ENCODE measurements around the gene KIF1B. TPM values are rescaled to one million over a fixed set of nuclear protein-coding genes. Genes with fewer than 3 reads are reported as not detected.

Gene KIF1B
- total and polyA plus RNA-seq, 7 donors: 4.8 to 78.4 (median 46.4) TPM

GRCh38 chr1:10228528-10228927 is 18.2 kb downstream of the KIF1B start:
- Histone ChIP-seq H3K36me3 (no peaks in the 10 kb centered on the region), H3K9me3 (no peaks in the 10 kb centered on the region), H3K4me3 (no peak overlapping the region), H3K27me3 (no peaks in the 10 kb centered on the region), H3K4me1 (peaks cover 0 to 71% (median 55%) of the 10 kb centered on the region in 4 donors), H3K27ac (no peak overlapping the region)
- intact Hi-C loops (cut with DNase I): no loop called here
- 91 to 94% methylated on average over 2 of the region's 2 CpGs for WGBS, 2 donors
- no peak for DNase-seq
- TF ChIP-seq POLR2AphosphoS5 (IDR thresholded peaks at IDR 0.05) (no peak), CTCF (IDR thresholded peaks at IDR 0.05) (no peak), EP300 (IDR thresholded peaks at IDR 0.05) (no peak), POLR2A (IDR thresholded peaks at IDR 0.05) (no peak)

- TF ChIP-seq EP300 (IDR thresholded peaks at IDR 0.05) (no peak), CTCF (IDR thresholded peaks at IDR 0.05) (no peak), POLR2A (IDR thresholded peaks at IDR 0.05) (no peak), POLR2AphosphoS5 (IDR thresholded peaks at IDR 0.05) (no peak)
- no peaks in the 10 kb centered on the region for H3K27me3 ChIP-seq
- no peak overlapping the region for H3K4me3 ChIP-seq
- no peak for DNase-seq
- H3K27ac ChIP-seq: no peak overlapping the region
- 75 to 94% methylated on average over 5 of the region's 5 CpGs for WGBS, 2 donors
- intact Hi-C loops (cut with DNase I): no loop called here
- peaks cover 0 to 12% (median under 1%) of the 10 kb centered on the region in 4 donors for H3K36me3 ChIP-seq
- no peaks in the 10 kb centered on the region for H3K9me3 ChIP-seq
- H3K4me1 ChIP-seq: peaks cover 0 to 59% (median 46%) of the 10 kb centered on the region in 4 donors
These were observed 19.5 kb downstream of the KIF1B start for GRCh38 chr1:10229903-10230302.

- Histone ChIP-seq H3K36me3 (peaks cover 0 to 18% (median 3%) of the 10 kb centered on the region in 4 donors), H3K27ac (peak overlapping the region; percentile 6 to 62 (median 34)), H3K9me3 (no peaks in the 10 kb centered on the region), H3K4me3 (no peak overlapping the region), H3K4me1 (peaks cover 0 to 51% (median 43%) of the 10 kb centered on the region in 4 donors), H3K27me3 (no peaks in the 10 kb centered on the region)
- DNase-seq: no peak
- intact Hi-C loops (cut with DNase I): no loop called here
- 74 to 78% methylated on average over 5 of the region's 5 CpGs for WGBS, 2 donors
- no peak for TF ChIP-seq CTCF (IDR thresholded peaks at IDR 0.05)
- no peak for TF ChIP-seq EP300 (IDR thresholded peaks at IDR 0.05)
- no peak for TF ChIP-seq POLR2AphosphoS5 (IDR thresholded peaks at IDR 0.05)
- no peak for TF ChIP-seq POLR2A (IDR thresholded peaks at IDR 0.05)
These were observed 21.8 kb downstream of the KIF1B start for GRCh38 chr1:10232163-10232562.

GRCh38 chr1:10236405-10237156 is 26.2 kb downstream of the KIF1B start:
- TF ChIP-seq CTCF (IDR thresholded peaks at IDR 0.05) (no peak), EP300 (IDR thresholded peaks at IDR 0.05) (no peak), POLR2A (IDR thresholded peaks at IDR 0.05) (no peak), POLR2AphosphoS5 (IDR thresholded peaks at IDR 0.05) (no peak)
- Histone ChIP-seq H3K4me1 (peaks cover 0 to 36% (median 31%) of the 10 kb centered on the region in 4 donors), H3K9me3 (no peaks in the 10 kb centered on the region), H3K4me3 (no peak overlapping the region), H3K36me3 (peaks cover 0 to 18% (median 3%) of the 10 kb centered on the region in 4 donors), H3K27ac (no peak overlapping the region), H3K27me3 (no peaks in the 10 kb centered on the region)
- WGBS, 2 donors: 80 to 91% methylated on average over 2 of the region's 2 CpGs
- intact Hi-C loops (cut with DNase I): no loop called here
- DNase-seq: no peak

Measured in sigmoid colon (tissue), 7 donors.